ENCODE measurements around the gene ECT2L. TPM values are rescaled to one million over a fixed set of nuclear protein-coding genes. Genes with fewer than 3 reads are reported as not detected.

Gene ECT2L
- total and polyA plus RNA-seq, 2 experiments from 2014 or later, result 0.03 to 0.15 TPM

GRCh38 chr6:138912308-138912707, 116.4 kb downstream of the ECT2L start:
- peaks cover 29% of the 10 kb centered on the region for H3K36me3 ChIP-seq (ENCODE audit: insufficient read depth)
- H3K9me3 Mint-ChIP-seq, result no peaks in the 10 kb centered on the region
- TF ChIP-seq CTCF (conservative IDR thresholded peaks at IDR 0.05; ENCODE audit: low read depth in 2 of 2) (0 out of 4 replicates have a peak, but pooled peaks of 1 of the 2 experiments have one; percentile 10), JUNB (IDR thresholded peaks at IDR 0.05; ENCODE audit: unreplicated experiment) (no peak)

GRCh38 chr6:138914701-138915100, 118.8 kb downstream of the ECT2L start:
- Histone ChIP-seq H3K79me2 (replicated peaks; ENCODE audit: insufficient read depth) (no peaks in the 10 kb centered on the region), H3K4me1 (ENCODE audit: insufficient read depth) (no peaks in the 10 kb centered on the region), H3K9me2 (ENCODE audit: insufficient read depth) (no peaks in the 10 kb centered on the region), H3K27ac (ENCODE audit: low read depth) (no peak overlapping the region), H3K4me3 (no peak overlapping the region), H2AFZ (no peak overlapping the region), H3K27me3 (ENCODE audit: insufficient read depth) (no peaks in the 10 kb centered on the region), H3F3A (replicated peaks; ENCODE audit: low read depth) (no peaks in the 10 kb centered on the region), H3K36me3 (ENCODE audit: insufficient read depth) (peaks cover 20% of the 10 kb centered on the region), H4K20me1 (replicated peaks; ENCODE audit: insufficient read depth) (no peaks in the 10 kb centered on the region), H3K4me2 (no peak overlapping the region)
- no peak overlapping the region for H3K4me3 Mint-ChIP-seq
- no peaks in the 10 kb centered on the region for H3K4me1 Mint-ChIP-seq
- no peak overlapping the region for H3K27ac Mint-ChIP-seq
- DNase-seq (ENCODE audit: low spot score) (no peak), ATAC-seq (no peak)
- peaks cover 62% of the 10 kb centered on the region for H3K36me3 Mint-ChIP-seq (ENCODE audit: low read depth)
- H3K9me3 Mint-ChIP-seq, result no peaks in the 10 kb centered on the region
- H3K27me3 Mint-ChIP-seq (ENCODE audit: insufficient read depth, low read depth, poor library complexity), result no peaks in the 10 kb centered on the region
- TF ChIP-seq ZNF114 (CRISPR knock-in tag; IDR thresholded peaks at IDR 0.05) (no peak), JUNB (IDR thresholded peaks at IDR 0.05; ENCODE audit: unreplicated experiment) (no peak), NANOG (IDR thresholded peaks at IDR 0.05; ENCODE audit: borderline replicate concordance) (no peak), STAT1 (IDR thresholded peaks at IDR 0.05; ENCODE audit: unreplicated experiment) (no peak), POLR2AphosphoS5 (IDR thresholded peaks at IDR 0.05; ENCODE audit: low read depth) (no peak), REST (IDR thresholded peaks at IDR 0.05; ENCODE audit: unreplicated experiment) (no peak), ETS1 (IDR thresholded peaks at IDR 0.05) (no peak), CTCF (conservative IDR thresholded peaks at IDR 0.05; ENCODE audit: low read depth in 2 of 2) (no peak), ZNF331 (CRISPR knock-in tag; IDR thresholded peaks at IDR 0.05; ENCODE audit: low read depth) (no peak), CREB1 (CRISPR knock-in tag; IDR thresholded peaks at IDR 0.05; ENCODE audit: low read depth) (no peak), EZH2phosphoT487 (IDR thresholded peaks at IDR 0.05; ENCODE audit: unreplicated experiment) (no peak)

More at GRCh38 chr6:138912308-138912707, 116.4 kb downstream of the ECT2L start:
- Mint-ChIP-seq H3K36me3 (ENCODE audit: low read depth) (peaks cover 72% of the 10 kb centered on the region), H3K4me3 (no peak overlapping the region), H3K27me3 (ENCODE audit: insufficient read depth, low read depth, poor library complexity) (no peaks in the 10 kb centered on the region), H3K27ac (no peak overlapping the region), H3K4me1 (no peaks in the 10 kb centered on the region)
- Histone ChIP-seq H3K4me1 (ENCODE audit: insufficient read depth) (no peaks in the 10 kb centered on the region), H3K27ac (ENCODE audit: low read depth) (no peak overlapping the region), H3F3A (replicated peaks; ENCODE audit: low read depth) (no peaks in the 10 kb centered on the region), H3K4me3 (no peak overlapping the region), H2AFZ (no peak overlapping the region), H3K27me3 (ENCODE audit: insufficient read depth) (no peaks in the 10 kb centered on the region), H3K4me2 (no peak overlapping the region), H4K20me1 (replicated peaks; ENCODE audit: insufficient read depth) (no peaks in the 10 kb centered on the region), H3K79me2 (replicated peaks; ENCODE audit: insufficient read depth) (no peaks in the 10 kb centered on the region), H3K9me2 (ENCODE audit: insufficient read depth) (no peaks in the 10 kb centered on the region)
- ATAC-seq (no peak), DNase-seq (ENCODE audit: low spot score) (no peak)
